Omental fat pad (tissue), 4 donors: Measurements from ENCODE around the gene EPYC. TPM values are rescaled to one million over a fixed set of nuclear protein-coding genes. Genes with fewer than 3 reads are reported as not detected.

Source experiments
- ATAC-seq: fragments of 150-250 bp; one replicate; pipeline ENCODE4 v1.9.1; 2016; ENCODE audit warnings: mild to moderate bottlenecking, moderate library complexity; ENCODE audit not compliant: low FRiP score
- DNase-seq: peaks from one replicate; pipeline ENCODE4 v3.0.0-alpha.2; 2019; ENCODE audit warnings: low spot score
- CTCF ChIP-seq, 3 donors: fragments of 450-650 bp; IDR thresholded peaks; one replicate each; pipeline ENCODE4 v1.5.1; 2016 to 2017; ENCODE audit warnings: antibody characterized with exemption in 3 of 3, mild to moderate bottlenecking in 3 of 3, moderate library complexity in 2 of 3
- total RNA-seq, 4 donors: library from RNA; depleted of rRNA; stranded (reverse); fragments of >200 nt; gene quantifications; one replicate each; pipeline ENCODE4 v1.1.0, GENCODE V29; 2016

The EPYC gene
- total RNA-seq, 4 donors from 2014 or later = not detected

- DNase-seq (no peak), ATAC-seq (no peak)
- TF ChIP-seq CTCF (IDR thresholded peaks at IDR 0.05) = no peak
Measured at GRCh38 chr12:91037276-91037675, 32.5 kb upstream of the EPYC start.

GRCh38 chr12:91033251-91033650 is 28.5 kb upstream of the EPYC start:
- TF ChIP-seq CTCF (IDR thresholded peaks at IDR 0.05) = no peak
- DNase-seq (no peak), ATAC-seq (no peak)

- no peak for TF ChIP-seq CTCF (IDR thresholded peaks at IDR 0.05)
- ATAC-seq (no peak), DNase-seq (no peak)
Measured at GRCh38 chr12:91023326-91024004, 18.7 kb upstream of the EPYC start.

GRCh38 chr12:91021076-91021475 is 16.3 kb upstream of the EPYC start:
- ATAC-seq (no peak), DNase-seq (no peak)
- no peak for TF ChIP-seq CTCF (IDR thresholded peaks at IDR 0.05)

- DNase-seq (no peak), ATAC-seq (no peak)
- TF ChIP-seq CTCF (IDR thresholded peaks at IDR 0.05) = no peak
Measured at GRCh38 chr12:91019455-91019854, 14.7 kb upstream of the EPYC start.

- no peak for ATAC-seq
- DNase-seq = no peak
Measured at GRCh38 chr12:91017511-91018263, 12.9 kb upstream of the EPYC start.

More at GRCh38 chr12:91017511-91018263, 12.9 kb upstream of the EPYC start:
- no peak for TF ChIP-seq CTCF (IDR thresholded peaks at IDR 0.05)
